H1 (cell line): ENCODE data around the gene FGF12. TPM values are rescaled to one million over a fixed set of nuclear protein-coding genes. Genes with fewer than 3 reads are reported as not detected.

Experiments used
- CTCF ChIA-PET: fragments of 300-600 bp; sonication (Branson Sonifier 250); formaldehyde crosslinking; loops from one replicate; lab custom pipeline; 2021; ENCODE audit not compliant: partially characterized antibody; lab: Charles Lee
- POLR2A ChIA-PET: fragments of 300-600 bp; sonication (Branson Sonifier 250); formaldehyde crosslinking; loops from one replicate; lab custom pipeline; 2021; ENCODE audit warnings: inconsistent platforms; ENCODE audit not compliant: partially characterized antibody; lab: Charles Lee
- DNase-seq, 2 experiments: peaks; one replicate each; pipeline versions ENCODE4 v3.0.0 to v3.0.0-alpha.2; 2010 to 2022; ENCODE audit warnings: low spot score in 2 of 2, low read depth in 1 of 2, mixed read lengths in 1 of 2
- FAIRE-seq: peaks from 2 replicates; lab custom pipeline; 2011; peaks lifted over from hg19 to GRCh38; lab: Jason Lieb, UNC
- H2AFZ ChIP-seq: 2 replicates; pipeline ENCODE4 v1.8.1; 2012; ENCODE audit warnings: low read length, inconsistent platforms
- H2AK5ac ChIP-seq: 2 replicates; pipeline ENCODE4 v1.6.1; 2013; ENCODE audit warnings: low read depth, low read length
- H2BK120ac ChIP-seq: replicated peaks from 2 replicates; pipeline ENCODE3; 2013; ENCODE audit warnings: low read depth, low read length, inconsistent platforms
- H2BK12ac ChIP-seq: 2 replicates; pipeline ENCODE4 v1.6.1; 2013; ENCODE audit warnings: low read depth, low read length
- H2BK15ac ChIP-seq: 2 replicates; pipeline ENCODE4 v1.6.1; 2013; ENCODE audit warnings: low read length
- H2BK20ac ChIP-seq: 2 replicates; pipeline ENCODE4 v1.6.1; 2013; ENCODE audit warnings: low read length
- H2BK5ac ChIP-seq: 2 replicates; pipeline ENCODE4 v1.6.1; 2013; ENCODE audit warnings: low read depth, low read length
- H3K14ac ChIP-seq: 2 replicates; pipeline ENCODE4 v1.6.1; 2013; ENCODE audit warnings: inconsistent platforms; ENCODE audit not compliant: insufficient read length
- H3K18ac ChIP-seq: 2 replicates; pipeline ENCODE4 v1.6.1; 2013; ENCODE audit warnings: low read length; ENCODE audit errors: extremely low read depth
- H3K23ac ChIP-seq: 2 replicates; pipeline ENCODE4 v1.6.1; 2013; ENCODE audit warnings: inconsistent platforms; ENCODE audit not compliant: insufficient read length
- H3K23me2 ChIP-seq: 2 replicates; pipeline ENCODE4 v1.6.1; 2013; ENCODE audit warnings: low read depth, low read length
- H3K27ac ChIP-seq: 2 replicates; pipeline ENCODE4 v1.6.1; 2011; ENCODE audit warnings: low read depth, low read length, inconsistent platforms
- H3K27me3 ChIP-seq, 4 experiments: replicated peaks in 1 of 4; 1 replicate in 1 of 4; 2 replicates in 3 of 4; pipeline versions ENCODE4 v1.6.1 to v1.8.1; 2011 to 2013; ENCODE audit warnings: low read length in 3 of 4, mild to moderate bottlenecking in 3 of 4, inconsistent platforms in 2 of 4, mixed read lengths in 2 of 4, moderate library complexity in 1 of 4; ENCODE audit not compliant: control insufficient read depth in 3 of 4, insufficient read depth in 3 of 4; ENCODE audit errors: extremely low read depth in 1 of 4
- H3K36me3 ChIP-seq, 4 experiments: 2 replicates each; pipeline versions ENCODE4 v1.6.1 to v1.8.1; 2011 to 2013; ENCODE audit warnings: mild to moderate bottlenecking in 4 of 4, low read length in 3 of 4, moderate library complexity in 2 of 4, control low read depth in 1 of 4, inconsistent platforms in 1 of 4; ENCODE audit not compliant: insufficient read depth in 4 of 4, control insufficient read depth in 2 of 4
- H3K4ac ChIP-seq: replicated peaks from 2 replicates; pipeline ENCODE3; 2013; ENCODE audit warnings: low read length, low read depth, mixed read lengths, inconsistent platforms; ENCODE audit not compliant: insufficient read length
- H3K4me1 ChIP-seq, 4 experiments: replicated peaks in 1 of 4; 1 replicate in 1 of 4; 2 replicates in 3 of 4; pipeline versions ENCODE4 v1.6.1 to v1.8.1; 2011 to 2013; ENCODE audit warnings: low read length in 3 of 4, inconsistent platforms in 2 of 4, mixed read lengths in 1 of 4; ENCODE audit not compliant: insufficient read depth in 4 of 4, control insufficient read depth in 3 of 4
- H3K4me2 ChIP-seq, 2 experiments: 2 replicates each; pipeline versions ENCODE4 v1.6.1 to v1.8.1; 2011 to 2013; ENCODE audit warnings: low read depth in 2 of 2, low read length in 2 of 2, control low read depth in 1 of 2, inconsistent platforms in 1 of 2, mild to moderate bottlenecking in 1 of 2; ENCODE audit not compliant: insufficient read depth in 1 of 2
- H3K4me3 ChIP-seq, 4 experiments: fragments of 200-600, 300-600 bp in 1 of 4; sonication (generic), shearing (Covaris generic), sonication (Bioruptor Twin) in 1 of 4; 2 replicates each; pipeline versions ENCODE4 v1.5.1 to v1.8.1; 2011 to 2016; ENCODE audit warnings: low read length in 4 of 4, low read depth in 3 of 4, control low read depth in 2 of 4, inconsistent platforms in 2 of 4, mild to moderate bottlenecking in 2 of 4, mixed read lengths in 1 of 4, moderate library complexity in 1 of 4; ENCODE audit not compliant: insufficient read depth in 2 of 4; ENCODE audit errors: extremely low read depth in 1 of 4
- H3K56ac ChIP-seq: replicated peaks from 2 replicates; pipeline ENCODE3; 2013; ENCODE audit warnings: low read depth, mild to moderate bottlenecking, mixed read lengths, low read length, inconsistent platforms; ENCODE audit not compliant: insufficient read length
- H3K79me1 ChIP-seq: 2 replicates; pipeline ENCODE4 v1.6.1; 2013; ENCODE audit warnings: low read depth, low read length, control low read depth
- H3K79me2 ChIP-seq, 2 experiments: 2 replicates each; pipeline versions ENCODE4 v1.6.1 to v1.8.1; 2012 to 2013; ENCODE audit warnings: low read length in 2 of 2, mild to moderate bottlenecking in 2 of 2, inconsistent platforms in 1 of 2; ENCODE audit not compliant: insufficient read depth in 2 of 2, control insufficient read depth in 1 of 2
- H3K9ac ChIP-seq, 4 experiments: replicated peaks in 1 of 4; 1 replicate in 1 of 4; 2 replicates in 3 of 4; pipeline versions ENCODE4 v1.6.1 to v1.8.1; 2011 to 2013; ENCODE audit warnings: low read depth in 3 of 4, low read length in 3 of 4, control low read depth in 2 of 4, mild to moderate bottlenecking in 2 of 4, moderate library complexity in 2 of 4, inconsistent platforms in 1 of 4; ENCODE audit errors: extremely low read depth in 1 of 4
- H3K9me3 ChIP-seq, 2 experiments: 2 replicates each; pipeline versions ENCODE4 v1.6.1 to v1.8.1; 2012 to 2013; ENCODE audit warnings: mild to moderate bottlenecking in 2 of 2, moderate library complexity in 2 of 2, control low read depth in 1 of 2, inconsistent platforms in 1 of 2, low read depth in 1 of 2, low read length in 1 of 2, mixed read lengths in 1 of 2; ENCODE audit not compliant: insufficient read depth in 2 of 2
- H4K20me1 ChIP-seq, 2 experiments: replicated peaks in 1 of 2; 2 replicates each; pipeline versions ENCODE3 to v1.8.1; 2011 to 2013; ENCODE audit warnings: inconsistent platforms in 2 of 2, low read length in 2 of 2, mild to moderate bottlenecking in 1 of 2; ENCODE audit not compliant: insufficient read depth in 2 of 2, control insufficient read depth in 1 of 2
- H4K5ac ChIP-seq: 2 replicates; pipeline ENCODE4 v1.6.1; 2013; ENCODE audit warnings: low read length, low read depth, mixed read lengths, inconsistent platforms; ENCODE audit not compliant: insufficient read length
- H4K8ac ChIP-seq: 2 replicates; pipeline ENCODE4 v1.8.0; 2013; ENCODE audit warnings: mild to moderate bottlenecking, moderate library complexity, low read length, inconsistent platforms; ENCODE audit not compliant: insufficient read depth; ENCODE audit errors: extremely low read depth
- H4K91ac ChIP-seq: replicated peaks from 2 replicates; pipeline ENCODE3; 2013; ENCODE audit warnings: low read length, mixed read lengths, inconsistent platforms; ENCODE audit not compliant: insufficient read length
- CBX5 ChIP-seq: fragments of 300-800, 300-1000 bp; sonication (generic); IDR thresholded peaks from 2 replicates; pipeline ENCODE4 v1.7.1; 2016; ENCODE audit warnings: antibody characterized with exemption, low read length, low read depth
- CHD2 ChIP-seq: IDR thresholded peaks from 2 replicates; pipeline ENCODE4 v1.6.1; 2012; ENCODE audit warnings: low read length, improper control_type of control experiment
- EGR1 ChIP-seq: IDR thresholded peaks from 2 replicates; pipeline ENCODE4 v1.6.1; 2011; ENCODE audit warnings: low read depth, low read length, borderline replicate concordance
- EP300 ChIP-seq, 2 experiments: IDR thresholded peaks; 1 replicate in 1 of 2; 2 replicates in 1 of 2; pipeline ENCODE4 v1.6.1; 2011 to 2012; ENCODE audit warnings: low read depth in 2 of 2, low read length in 2 of 2, mild to moderate bottlenecking in 2 of 2, borderline replicate concordance in 1 of 2, inconsistent platforms in 1 of 2, moderate library complexity in 1 of 2
- HDAC2 ChIP-seq, 2 experiments: fragments of 300-600 bp in 1 of 2; sonication (generic) in 1 of 2; IDR thresholded peaks; 2 replicates each; pipeline ENCODE4 v1.6.1; 2011 to 2012; ENCODE audit warnings: low read depth in 2 of 2, low read length in 2 of 2, mild to moderate bottlenecking in 2 of 2, moderate library complexity in 2 of 2, borderline replicate concordance in 1 of 2, inconsistent platforms in 1 of 2
- MAFK ChIP-seq: IDR thresholded peaks from 2 replicates; pipeline ENCODE4 v1.6.1; 2012; ENCODE audit warnings: low read depth, mild to moderate bottlenecking, improper control_type of control experiment, low read length
- POLR2A ChIP-seq, 2 experiments: IDR thresholded peaks; 1 replicate in 1 of 2; 2 replicates in 1 of 2; pipeline ENCODE4 v1.6.1; 2011; ENCODE audit warnings: low read depth in 2 of 2, low read length in 2 of 2, mild to moderate bottlenecking in 2 of 2; ENCODE audit errors: control extremely low read depth in 1 of 2
- RXRA ChIP-seq: IDR thresholded peaks from 2 replicates; pipeline ENCODE4 v1.6.1; 2011; ENCODE audit warnings: low read depth, mild to moderate bottlenecking, low read length, moderate library complexity; ENCODE audit not compliant: insufficient read depth
- SIX5 ChIP-seq: IDR thresholded peaks from 2 replicates; pipeline ENCODE4 v1.6.1; 2011; ENCODE audit warnings: mild to moderate bottlenecking, low read depth, low read length
- SP2 ChIP-seq: IDR thresholded peaks from 2 replicates; pipeline ENCODE4 v1.6.1; 2012; ENCODE audit warnings: mild to moderate bottlenecking, low read length, inconsistent platforms
- TAF1 ChIP-seq: IDR thresholded peaks from 2 replicates; pipeline ENCODE4 v1.6.1; 2011; ENCODE audit warnings: mild to moderate bottlenecking, low read depth, low read length
- ZNF274 ChIP-seq: IDR thresholded peaks from 2 replicates; pipeline ENCODE4 v1.7.0; 2012; ENCODE audit warnings: low read length, borderline replicate concordance; ENCODE audit errors: extremely low read depth
- WGBS, 2 experiments: shearing (Covaris generic) in 1 of 2; methylation state at CpG; one replicate each; pipeline versions ENCODE4 v1.1.6 to v1.1.7; 2013 to 2015; ENCODE audit warnings: low lambda C conversion rate in 2 of 2, mixed read lengths in 2 of 2, inconsistent platforms in 1 of 2, low coverage in 1 of 2, missing lambda C conversion rate in 1 of 2; ENCODE audit not compliant: insufficient replicate concordance in 2 of 2, insufficient coverage in 1 of 2, insufficient read length in 1 of 2; ENCODE audit errors: extremely low coverage in 1 of 2, missing lambda C conversion rate in 1 of 2; 5-methylcytosine and 5-hydroxymethylcytosine counted together
- polyA plus RNA-seq, 7 experiments: library from polyadenylated mRNA; depleted of rRNA in 3 of 7; stranded (reverse) in 5 of 7; unstranded in 2 of 7; fragments of >200 nt in 5 of 7; fragments of 200-250 nt in 2 of 7; gene quantifications; 1 replicate in 5 of 7; 2 replicates in 1 of 7; 4 replicates in 1 of 7; pipeline versions ENCODE4 v1.2.1 to v1.2.3, GENCODE V29; 2011 to 2013; ENCODE audit warnings: missing spikeins in 2 of 7, mixed read lengths in 2 of 7
- total RNA-seq: library from RNA; stranded (reverse); fragmentation: NEBNext Ultra II Directional; extraction: Animal tissue kit (Norgen Biotek cat#: 25700); gene quantifications from 2 replicates; pipeline ENCODE4 v1.2.1, GENCODE V29; 2021
- TF ChIP-seq, protein P1 (sequence below): IDR thresholded peaks from 2 replicates; pipeline ENCODE4 v1.6.1; 2012; ENCODE audit warnings: low read length, inconsistent platforms

The FGF12 gene
- total and polyA plus RNA-seq, 2 of the 8 experiments (the other 6 are each of a cell fraction or from before 2014, with no cell fraction given) = 4.1 to 16.6 TPM

DNA sequence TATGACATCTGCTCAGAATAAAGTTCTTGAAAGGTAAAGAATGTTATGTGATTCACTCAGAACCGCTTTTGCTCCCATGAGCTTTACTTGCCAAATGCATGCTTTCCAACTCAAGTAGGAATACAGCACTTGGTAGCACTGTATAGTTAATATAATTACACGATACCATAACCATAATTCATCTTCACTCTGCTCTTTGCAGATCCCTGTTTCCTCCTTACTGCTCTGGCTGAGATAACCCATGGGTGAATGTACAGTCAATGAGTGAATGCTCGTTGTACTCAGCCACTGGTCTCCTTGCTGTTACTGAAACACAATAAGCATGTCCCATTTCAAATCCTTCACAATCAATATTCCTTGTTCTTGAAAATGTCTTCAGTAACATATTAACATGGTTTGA, 550.0 kb downstream of the FGF12 start:
- peaks cover 0 to 3% (median 0%) of the 10 kb centered on the region in 4 experiments; a peak in 1 of 7 replicates for H3K4me1 ChIP-seq
- no peaks in the 10 kb centered on the region for H3K9me3 ChIP-seq
- no peak overlapping the region for H3K4me3 ChIP-seq
- H4K5ac ChIP-seq = no peak overlapping the region
- no peak overlapping the region for H3K23ac ChIP-seq
- H3K56ac ChIP-seq = no peak overlapping the region
- WGBS, 2 experiments = 88% methylated on average over 3 of the region's 3 CpGs; no CpG with 5 or more reads in 1 of the 2 experiments
- H4K91ac ChIP-seq = no peak overlapping the region
- H3K27ac ChIP-seq = no peak overlapping the region
- H3K79me1 ChIP-seq = no peaks in the 10 kb centered on the region
- H3K36me3 ChIP-seq = no peaks in the 10 kb centered on the region
- no peak overlapping the region for H2AFZ ChIP-seq
- H2BK15ac ChIP-seq = no peak overlapping the region
- H3K4me2 ChIP-seq = no peak overlapping the region
- H2AK5ac ChIP-seq = no peak overlapping the region
- H4K8ac ChIP-seq = no peak overlapping the region
- H3K79me2 ChIP-seq = no peaks in the 10 kb centered on the region
- H3K27me3 ChIP-seq = peaks cover 9 to 36% (median 26%) of the 10 kb centered on the region in 4 experiments; a peak in 6 of 7 replicates
- no peak overlapping the region for H3K9ac ChIP-seq
- H3K14ac ChIP-seq = no peak overlapping the region
- no peak overlapping the region for H2BK5ac ChIP-seq
- no peaks in the 10 kb centered on the region for H4K20me1 ChIP-seq
- no peak overlapping the region for H2BK12ac ChIP-seq
- CTCF ChIA-PET = interaction anchor here (0.9 to 1.5 kb wide), 2 partner anchors 17 to 44 kb away, joined by 3 read pairs; no protein-coding TSS in a partner anchor
- POLR2A ChIA-PET = no interaction called here
- no peak overlapping the region for H3K4ac ChIP-seq
- FAIRE-seq (no peak), DNase-seq (no peak)
- no peak overlapping the region for H2BK120ac ChIP-seq
- H3K23me2 ChIP-seq = no peaks in the 10 kb centered on the region
- no peak overlapping the region for H2BK20ac ChIP-seq
- no peak overlapping the region for H3K18ac ChIP-seq
- no peak for TF ChIP-seq HDAC2 (IDR thresholded peaks at IDR 0.05; ENCODE audit: borderline replicate concordance in 1 of 2, low read depth in 2 of 2, low read length in 2 of 2)
- TF ChIP-seq MAFK = no peak
- TF ChIP-seq, protein P1, sequence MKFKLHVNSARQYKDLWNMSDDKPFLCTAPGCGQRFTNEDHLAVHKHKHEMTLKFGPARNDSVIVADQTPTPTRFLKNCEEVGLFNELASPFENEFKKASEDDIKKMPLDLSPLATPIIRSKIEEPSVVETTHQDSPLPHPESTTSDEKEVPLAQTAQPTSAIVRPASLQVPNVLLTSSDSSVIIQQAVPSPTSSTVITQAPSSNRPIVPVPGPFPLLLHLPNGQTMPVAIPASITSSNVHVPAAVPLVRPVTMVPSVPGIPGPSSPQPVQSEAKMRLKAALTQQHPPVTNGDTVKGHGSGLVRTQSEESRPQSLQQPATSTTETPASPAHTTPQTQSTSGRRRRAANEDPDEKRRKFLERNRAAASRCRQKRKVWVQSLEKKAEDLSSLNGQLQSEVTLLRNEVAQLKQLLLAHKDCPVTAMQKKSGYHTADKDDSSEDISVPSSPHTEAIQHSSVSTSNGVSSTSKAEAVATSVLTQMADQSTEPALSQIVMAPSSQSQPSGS = no peak
- TF ChIP-seq POLR2A (IDR thresholded peaks at IDR 0.05; ENCODE audit: control extremely low read depth in 1 of 2, low read depth in 2 of 2, low read length in 2 of 2) = no peak
- TF ChIP-seq EGR1 = no peak
- TF ChIP-seq CBX5 = no peak
- TF ChIP-seq SP2 = no peak
- no peak for TF ChIP-seq SIX5
- no peak for TF ChIP-seq TAF1
- TF ChIP-seq CHD2 = no peak
- no peak for TF ChIP-seq ZNF274
- TF ChIP-seq EP300 (IDR thresholded peaks at IDR 0.05; ENCODE audit: borderline replicate concordance in 1 of 2, low read depth in 2 of 2, low read length in 2 of 2) = no peak
- no peak for TF ChIP-seq RXRA
